Femur (tissue), 1 donor: ENCODE results near the gene PFKP.
A peak's percentile ranks its signal among the peaks of the same experiment; 100 is the strongest.
"Not testable (repeated sequence)": the region's sequence is repeated elsewhere in the genome, so short reads cannot be mapped to it uniquely, and the experiment has no call there.

Experiments
- DNase-seq: peaks from one replicate; pipeline ENCODE4 v3.0.0-alpha.2; 2017

Gene PFKP

DNA sequence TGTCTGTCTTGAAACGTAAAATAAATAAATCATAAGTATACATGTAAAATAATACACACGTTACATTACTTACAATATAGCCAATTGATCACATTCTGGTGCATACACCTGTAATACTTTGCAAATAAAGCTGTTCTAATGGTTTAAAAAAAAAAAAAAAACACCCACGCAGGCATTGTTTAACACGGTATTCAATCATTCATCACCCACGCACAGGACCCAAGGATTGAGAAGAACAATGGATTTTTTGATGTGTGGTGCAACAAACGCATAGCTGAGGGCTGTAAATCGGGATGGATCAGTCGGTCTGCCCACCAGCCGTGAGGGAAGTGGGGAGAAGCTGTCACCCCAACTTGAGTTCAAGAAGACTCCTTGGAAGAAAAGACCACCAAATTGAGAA, 96.5 kb downstream of the PFKP start:
- DNase-seq = no peak

GRCh38 chr10:3165196-3165595, 97.8 kb downstream of the PFKP start:
- no peak for DNase-seq

- no peak for DNase-seq
These were observed 99.3 kb downstream of the PFKP start for GRCh38 chr10:3166496-3167290.

DNA sequence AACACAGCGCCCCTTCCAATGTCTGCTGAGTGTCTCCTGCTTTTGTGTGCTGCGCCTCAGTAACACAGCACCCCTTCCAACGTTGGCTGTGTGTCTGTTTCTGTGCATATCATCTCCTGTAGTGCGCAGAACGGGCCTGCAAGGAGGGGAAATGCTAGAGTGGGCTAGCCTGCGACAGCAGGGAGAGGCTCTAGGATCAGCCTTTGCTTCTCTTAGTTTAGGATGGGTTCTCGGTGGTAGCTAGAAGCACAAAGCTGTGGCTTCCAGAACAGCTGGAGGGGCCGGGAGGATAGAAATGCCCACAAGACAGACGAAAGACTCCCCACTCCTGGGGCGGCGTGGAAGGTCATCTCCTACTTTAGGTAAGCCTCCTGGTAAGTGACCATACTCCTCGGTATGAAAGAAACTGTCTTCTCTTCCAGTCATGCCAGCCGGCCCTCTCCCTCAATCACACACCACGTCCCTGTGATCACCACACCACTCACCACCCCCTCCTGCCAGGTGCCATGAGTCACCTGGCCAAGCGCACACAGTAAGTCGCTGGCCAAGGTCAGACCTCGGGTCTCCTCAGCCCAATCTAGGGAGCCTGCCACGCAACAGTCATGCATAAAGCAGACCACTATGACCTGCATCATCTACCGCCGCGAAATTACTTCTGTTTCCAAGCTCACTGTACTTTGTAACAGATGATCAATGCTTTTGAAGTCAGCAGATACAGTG, 100.4 kb downstream of the PFKP start:
- DNase-seq = no peak

- DNase-seq = no peak
These were observed 101.9 kb downstream of the PFKP start for GRCh38 chr10:3169271-3169670.

- no peak for DNase-seq
These were observed 102.3 kb downstream of the PFKP start for GRCh38 chr10:3169673-3170072.

DNA sequence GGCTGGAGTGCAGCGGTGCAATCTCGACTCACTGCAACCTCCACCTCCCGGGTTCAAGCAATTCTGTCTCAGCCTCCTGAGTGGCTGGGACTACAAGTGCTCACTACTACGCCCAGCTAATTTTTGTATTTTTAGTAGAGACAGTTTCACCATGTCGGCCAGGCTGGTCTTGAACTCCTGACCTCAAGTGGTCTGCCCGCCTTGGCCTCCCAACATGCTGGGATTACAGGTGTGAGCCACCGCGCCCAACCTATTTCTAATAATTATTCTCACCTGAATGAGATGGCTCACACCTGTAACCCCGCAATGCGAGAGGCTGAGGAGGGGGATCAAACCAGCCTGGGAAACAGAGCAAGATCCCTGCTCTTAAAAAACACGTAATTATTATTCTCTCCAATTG, 104.1 kb downstream of the PFKP start:
- DNase-seq = not testable (repeated sequence)

DNA sequence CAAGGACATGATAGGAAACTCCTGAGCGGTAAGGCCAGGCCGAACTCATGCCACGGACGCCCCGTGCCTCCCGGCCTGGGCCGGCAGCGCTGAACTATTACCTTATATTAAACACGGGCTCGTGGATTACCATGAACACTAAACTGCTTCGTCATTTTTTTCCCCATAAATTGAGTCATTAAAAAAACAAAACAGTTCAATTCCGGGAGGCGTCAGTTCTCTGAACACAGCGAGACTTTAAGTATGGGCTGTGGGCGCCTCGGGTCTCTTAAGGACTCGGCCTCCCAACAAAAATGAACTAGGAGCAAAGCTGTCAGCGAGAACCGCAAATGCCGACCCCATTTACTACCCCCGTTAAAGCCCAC, 104.7 kb downstream of the PFKP start:
- no peak for DNase-seq

DNA sequence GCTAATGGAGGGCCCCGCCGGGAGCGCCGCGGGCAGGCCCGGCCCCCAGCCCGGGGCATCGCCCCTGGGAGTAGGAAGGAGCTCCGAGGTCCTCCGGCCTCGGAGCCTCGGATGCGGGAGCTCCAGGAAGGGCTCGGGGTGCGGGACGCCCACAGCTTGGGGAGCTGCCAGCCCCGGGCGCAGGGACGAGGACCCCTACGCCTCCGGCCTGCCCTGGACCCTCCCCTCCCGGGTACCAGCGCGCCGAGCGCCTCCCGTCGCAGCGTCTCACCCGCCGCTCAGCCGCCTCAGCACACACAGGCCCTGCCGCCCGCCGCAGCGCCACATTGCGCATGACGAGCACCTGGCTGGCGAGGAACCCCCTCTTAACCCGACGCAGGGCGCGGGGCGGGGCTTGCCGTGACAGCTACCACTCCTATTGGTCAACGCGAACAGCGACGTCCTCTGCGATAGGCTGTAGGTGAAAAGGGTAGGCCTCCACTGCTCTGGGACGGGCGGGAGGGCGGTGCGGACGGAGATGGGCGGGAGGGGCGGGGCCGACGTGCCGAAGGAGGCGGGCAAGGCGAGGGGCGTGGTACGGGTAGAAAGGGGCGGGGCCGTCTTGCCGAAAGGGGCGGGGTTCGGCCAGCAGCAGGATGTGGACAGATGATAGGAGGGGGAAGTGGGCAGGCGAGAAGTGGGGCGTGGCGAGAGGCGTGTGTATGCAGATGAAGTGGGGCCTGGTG, 105.3 kb downstream of the PFKP start, which contains the start of gene PITRM1:
Gene PITRM1, minus strand, starts transcription at position 337 of the 725 bp plus-strand sequence. Its CDS starts 10 bp downstream, at position 327.
- peak; percentile 99 for DNase-seq

GRCh38 chr10:3173171-3173878, 106.0 kb downstream of the PFKP start:
- no peak for DNase-seq

- DNase-seq = no peak
These were observed 110.7 kb downstream of the PFKP start for GRCh38 chr10:3178042-3178441.

DNA sequence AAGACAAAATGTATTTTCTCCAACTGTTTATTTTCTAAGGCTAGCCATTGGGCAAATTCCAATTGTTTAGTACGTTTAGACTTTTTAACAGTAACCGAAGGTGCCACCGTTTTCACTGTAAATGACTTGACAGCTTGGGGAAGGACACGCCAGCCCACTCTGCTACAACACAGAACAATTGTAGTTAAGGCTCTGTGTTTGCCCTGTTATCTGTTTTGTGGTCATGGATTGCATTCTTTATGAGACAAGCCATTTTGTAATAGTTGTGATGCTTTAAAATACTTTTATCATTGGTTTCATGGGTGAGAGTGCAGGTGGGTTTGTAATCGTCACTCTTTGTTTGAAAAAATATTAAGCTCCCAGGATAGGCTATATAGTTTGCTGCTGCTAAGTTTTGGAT, 111.8 kb downstream of the PFKP start:
- DNase-seq = no peak

DNA sequence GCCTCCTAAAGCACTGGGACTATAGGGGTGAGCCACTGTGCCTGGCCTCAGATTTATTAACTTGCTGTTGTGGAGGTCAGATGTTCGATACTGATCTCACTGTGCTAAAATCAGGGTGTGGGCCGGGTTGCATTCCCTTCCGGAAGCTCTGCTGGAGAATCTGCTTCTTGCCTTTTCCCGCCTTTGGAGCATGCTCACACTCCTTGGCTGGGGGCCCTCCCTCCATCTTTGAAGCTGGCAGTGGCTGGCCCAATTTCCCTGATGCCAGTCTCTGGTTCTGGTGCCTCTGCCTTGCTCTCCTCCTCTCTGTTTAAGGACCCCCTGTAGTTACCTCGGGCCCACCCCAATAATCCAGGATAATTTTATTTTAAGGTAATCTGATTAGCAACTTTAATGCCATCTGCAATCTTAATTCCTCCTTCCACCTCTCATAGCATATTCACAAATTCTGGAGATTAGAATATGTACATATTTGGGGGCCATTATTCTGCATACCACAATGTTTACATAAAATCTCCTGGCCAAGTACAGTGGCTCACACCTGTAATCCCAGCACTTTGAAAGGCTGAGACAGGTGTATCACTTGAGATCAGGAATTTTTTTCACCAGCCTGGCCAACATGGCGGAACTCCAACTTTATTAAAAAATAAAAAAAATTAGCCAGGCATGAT, 113.1 kb downstream of the PFKP start:
- DNase-seq = no peak

DNA sequence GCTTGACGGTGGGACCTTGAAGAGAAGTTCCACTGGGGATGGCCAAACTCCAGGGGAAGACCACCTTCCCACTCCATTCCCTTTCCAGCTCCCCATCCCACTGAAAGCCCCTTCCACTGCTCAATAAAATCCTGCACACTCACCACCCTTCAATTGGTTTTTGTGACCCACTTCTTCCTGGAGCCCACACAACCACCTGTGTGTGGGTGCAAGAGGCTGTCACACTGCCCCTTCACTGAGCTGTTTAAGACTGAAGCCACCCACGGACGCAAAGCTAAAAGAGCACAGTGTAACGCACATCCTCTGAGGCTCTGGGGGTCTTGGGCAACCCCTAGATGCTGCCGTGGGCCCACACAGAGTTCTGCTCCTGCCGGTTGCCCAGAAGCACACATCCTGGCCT, 118.0 kb downstream of the PFKP start:
- DNase-seq = no peak

GRCh38 chr10:3186368-3186767, 119.0 kb downstream of the PFKP start:
- DNase-seq = no peak
